ENCODE data around the gene FAM234B.
"Not testable (repeated sequence)": the region's sequence is repeated elsewhere in the genome, so short reads cannot be mapped to it uniquely, and the experiment has no call there.

FAM234B gene

GRCh38 chr12:13062669-13063068 is 18.5 kb downstream of the FAM234B start:
- H3K9me3 Mint-ChIP-seq = no peaks in the 10 kb centered on the region
- H3K36me3 Mint-ChIP-seq (ENCODE audit: low read depth) = peaks cover 51% of the 10 kb centered on the region
- no peak for DNase-seq
- H3K4me3 Mint-ChIP-seq = no peak overlapping the region
- H3K27ac Mint-ChIP-seq = no peak overlapping the region
- no peaks in the 10 kb centered on the region for H3K27me3 Mint-ChIP-seq
- H3K4me1 Mint-ChIP-seq (ENCODE audit: low read depth) = peaks cover 4% of the 10 kb centered on the region

GRCh38 chr12:13066014-13066413 is 21.8 kb downstream of the FAM234B start:
- DNase-seq = no peak
- no peaks in the 10 kb centered on the region for H3K9me3 Mint-ChIP-seq
- peaks cover 48% of the 10 kb centered on the region for H3K36me3 Mint-ChIP-seq (ENCODE audit: low read depth)
- peaks cover 4% of the 10 kb centered on the region for H3K4me1 Mint-ChIP-seq (ENCODE audit: low read depth)
- no peak overlapping the region for H3K27ac Mint-ChIP-seq
- no peaks in the 10 kb centered on the region for H3K27me3 Mint-ChIP-seq
- no peak overlapping the region for H3K4me3 Mint-ChIP-seq

GRCh38 chr12:13066459-13066858 is 22.3 kb downstream of the FAM234B start:
- DNase-seq = no peak
- Mint-ChIP-seq H3K9me3 (no peaks in the 10 kb centered on the region), H3K36me3 (ENCODE audit: low read depth) (peaks cover 50% of the 10 kb centered on the region), H3K27ac (no peak overlapping the region), H3K4me3 (no peak overlapping the region), H3K4me1 (ENCODE audit: low read depth) (peaks cover 4% of the 10 kb centered on the region), H3K27me3 (no peaks in the 10 kb centered on the region)

- DNase-seq = no peak
- Mint-ChIP-seq H3K36me3 (ENCODE audit: low read depth) (peaks cover 48% of the 10 kb centered on the region), H3K27ac (no peak overlapping the region), H3K4me3 (no peak overlapping the region), H3K27me3 (no peaks in the 10 kb centered on the region), H3K9me3 (no peaks in the 10 kb centered on the region), H3K4me1 (ENCODE audit: low read depth) (peaks cover 4% of the 10 kb centered on the region)
These were observed 23.1 kb downstream of the FAM234B start for GRCh38 chr12:13067322-13067721.

GRCh38 chr12:13069380-13069779 is 25.2 kb downstream of the FAM234B start:
- H3K27me3 Mint-ChIP-seq = no peaks in the 10 kb centered on the region
- H3K27ac Mint-ChIP-seq = no peak overlapping the region
- no peaks in the 10 kb centered on the region for H3K9me3 Mint-ChIP-seq
- H3K4me3 Mint-ChIP-seq = no peak overlapping the region
- H3K4me1 Mint-ChIP-seq (ENCODE audit: low read depth) = peaks cover 4% of the 10 kb centered on the region
- no peak for DNase-seq
- peaks cover 49% of the 10 kb centered on the region for H3K36me3 Mint-ChIP-seq (ENCODE audit: low read depth)

- no peak for DNase-seq
- H3K36me3 Mint-ChIP-seq (ENCODE audit: low read depth) = peaks cover 63% of the 10 kb centered on the region
- H3K27me3 Mint-ChIP-seq = no peaks in the 10 kb centered on the region
- no peaks in the 10 kb centered on the region for H3K9me3 Mint-ChIP-seq
- no peak overlapping the region for H3K4me3 Mint-ChIP-seq
- H3K4me1 Mint-ChIP-seq (ENCODE audit: low read depth) = peaks cover 4% of the 10 kb centered on the region
- no peak overlapping the region for H3K27ac Mint-ChIP-seq
These were observed 27.4 kb downstream of the FAM234B start for GRCh38 chr12:13071305-13072280.

- Mint-ChIP-seq H3K27me3 (no peaks in the 10 kb centered on the region), H3K36me3 (ENCODE audit: low read depth) (peaks cover 59% of the 10 kb centered on the region), H3K9me3 (no peaks in the 10 kb centered on the region), H3K4me1 (ENCODE audit: low read depth) (no peaks in the 10 kb centered on the region), H3K27ac (no peak overlapping the region), H3K4me3 (no peak overlapping the region)
- DNase-seq = no peak
These were observed 29.0 kb downstream of the FAM234B start for GRCh38 chr12:13073173-13073572.

GRCh38 chr12:13074396-13075117 is 30.4 kb downstream of the FAM234B start:
- no peak for DNase-seq
- no peaks in the 10 kb centered on the region for H3K27me3 Mint-ChIP-seq
- no peaks in the 10 kb centered on the region for H3K9me3 Mint-ChIP-seq
- no peak overlapping the region for H3K4me3 Mint-ChIP-seq
- no peak overlapping the region for H3K27ac Mint-ChIP-seq
- no peaks in the 10 kb centered on the region for H3K4me1 Mint-ChIP-seq (ENCODE audit: low read depth)
- H3K36me3 Mint-ChIP-seq (ENCODE audit: low read depth) = peaks cover 52% of the 10 kb centered on the region

- no peak overlapping the region for H3K4me3 Mint-ChIP-seq
- no peaks in the 10 kb centered on the region for H3K9me3 Mint-ChIP-seq
- no peaks in the 10 kb centered on the region for H3K4me1 Mint-ChIP-seq (ENCODE audit: low read depth)
- H3K36me3 Mint-ChIP-seq (ENCODE audit: low read depth) = peaks cover 57% of the 10 kb centered on the region
- H3K27me3 Mint-ChIP-seq = no peaks in the 10 kb centered on the region
- no peak overlapping the region for H3K27ac Mint-ChIP-seq
- DNase-seq = no peak
These were observed 30.9 kb downstream of the FAM234B start for GRCh38 chr12:13075118-13075480.

GRCh38 chr12:13075786-13076570 is 31.8 kb downstream of the FAM234B start:
- Mint-ChIP-seq H3K27me3 (no peaks in the 10 kb centered on the region), H3K4me3 (no peak overlapping the region), H3K36me3 (ENCODE audit: low read depth) (peaks cover 62% of the 10 kb centered on the region), H3K4me1 (ENCODE audit: low read depth) (no peaks in the 10 kb centered on the region), H3K9me3 (no peaks in the 10 kb centered on the region), H3K27ac (no peak overlapping the region)
- no peak for DNase-seq

GRCh38 chr12:13079440-13079906 is 35.3 kb downstream of the FAM234B start:
- Mint-ChIP-seq H3K4me3 (no peak overlapping the region), H3K27me3 (no peaks in the 10 kb centered on the region), H3K36me3 (ENCODE audit: low read depth) (peaks cover 53% of the 10 kb centered on the region), H3K9me3 (no peaks in the 10 kb centered on the region), H3K27ac (no peak overlapping the region), H3K4me1 (ENCODE audit: low read depth) (no peaks in the 10 kb centered on the region)
- no peak for DNase-seq

GRCh38 chr12:13080266-13080665 is 36.1 kb downstream of the FAM234B start:
- Mint-ChIP-seq H3K9me3 (no peaks in the 10 kb centered on the region), H3K4me3 (no peak overlapping the region), H3K27ac (no peak overlapping the region), H3K4me1 (ENCODE audit: low read depth) (peaks cover 5% of the 10 kb centered on the region), H3K27me3 (no peaks in the 10 kb centered on the region), H3K36me3 (ENCODE audit: low read depth) (peaks cover 53% of the 10 kb centered on the region)
- no peak for DNase-seq

- no peak for DNase-seq
- H3K4me3 Mint-ChIP-seq = no peak overlapping the region
- no peak overlapping the region for H3K27ac Mint-ChIP-seq
- H3K27me3 Mint-ChIP-seq = no peaks in the 10 kb centered on the region
- H3K9me3 Mint-ChIP-seq = no peaks in the 10 kb centered on the region
- H3K4me1 Mint-ChIP-seq (ENCODE audit: low read depth) = peaks cover 10% of the 10 kb centered on the region
- peaks cover 39% of the 10 kb centered on the region for H3K36me3 Mint-ChIP-seq (ENCODE audit: low read depth)
These were observed 38.7 kb downstream of the FAM234B start for GRCh38 chr12:13082861-13083260.

GRCh38 chr12:13083638-13084037 is 39.5 kb downstream of the FAM234B start:
- peaks cover 35% of the 10 kb centered on the region for H3K36me3 Mint-ChIP-seq (ENCODE audit: low read depth)
- not testable (repeated sequence) for H3K27ac Mint-ChIP-seq; H3K9me3 Mint-ChIP-seq; H3K4me3 Mint-ChIP-seq; DNase-seq; H3K27me3 Mint-ChIP-seq; H3K4me1 Mint-ChIP-seq (ENCODE audit: low read depth)

Data from activated T-cell treated with anti-CD3 and anti-CD28 coated beads, Interleukin-2, amount 50 U/mL, for 24 hours (primary cell).